ENCODE data around the gene SERINC5. TPM values are rescaled to one million over a fixed set of nuclear protein-coding genes. Genes with fewer than 3 reads are reported as not detected.

Gene SERINC5
- total and polyA plus RNA-seq, 2 of the 4 experiments (the other 2 are of a cell fraction), result 5.0 to 8.1 TPM

DNA sequence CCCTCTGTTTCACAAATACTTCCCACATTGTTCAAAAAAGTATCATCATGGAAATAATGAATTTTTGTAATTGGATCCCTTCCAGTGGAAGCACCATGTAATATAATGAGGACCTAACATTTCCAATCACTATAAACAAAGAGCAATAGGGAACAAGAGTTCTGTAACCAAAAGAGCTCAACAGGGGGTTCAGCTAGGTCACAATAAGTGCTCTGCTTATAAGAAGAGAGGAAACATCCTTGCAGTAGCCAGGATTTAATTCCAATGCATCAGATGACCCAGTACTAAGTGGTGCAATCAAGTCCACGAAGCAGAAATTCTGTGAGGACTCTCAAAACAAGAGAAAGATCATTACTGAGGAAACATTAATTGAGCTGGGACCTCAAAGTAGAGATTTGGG lies 5.9 kb downstream of the SERINC5 start:
- Histone ChIP-seq H2BK5ac (ENCODE audit: low read depth, low read length, poor library complexity, severe bottlenecking) (no peak overlapping the region), H4K20me1 (ENCODE audit: insufficient read depth, low read length) (peaks cover 3% of the 10 kb centered on the region; the same call in 1 of the 2 replicates), H3K27ac (ENCODE audit: insufficient read depth, low read length) (no peak overlapping the region), H3K27me3 (ENCODE audit: control insufficient read depth, insufficient read depth, low read length) (no peaks in the 10 kb centered on the region), H3K4me3 (ENCODE audit: insufficient read depth, low read depth, low read length) (no peak overlapping the region), H2BK120ac (ENCODE audit: low read depth, low read length) (no peak overlapping the region), H3K56ac (ENCODE audit: extremely low read depth, insufficient read depth, low read length) (no peak overlapping the region), H3K79me1 (ENCODE audit: low read depth in 1 of 2, low read length in 2 of 2) (peaks cover 14 to 51% of the 10 kb centered on the region in 2 experiments), H3K9ac (ENCODE audit: low read depth, low read length) (no peak overlapping the region), H3K9me3 (ENCODE audit: control insufficient read depth, insufficient read depth, low read length) (no peaks in the 10 kb centered on the region), H2BK15ac (ENCODE audit: low read depth, low read length) (no peak overlapping the region), H3K18ac (ENCODE audit: low read depth, low read length) (no peak overlapping the region), H4K5ac (ENCODE audit: low read depth, low read length) (no peak overlapping the region), H2BK20ac (ENCODE audit: low read depth, low read length) (no peak overlapping the region), H4K91ac (ENCODE audit: insufficient read depth, low read depth, low read length) (no peak overlapping the region), H2AK9ac (replicated peaks; ENCODE audit: low read depth, low read length, poor library complexity) (no peak overlapping the region), H3K14ac (replicated peaks; ENCODE audit: low read depth, low read length) (no peak overlapping the region), H3K23ac (ENCODE audit: low read depth, low read length) (no peak overlapping the region), H3K4ac (ENCODE audit: low read depth, low read length) (no peak overlapping the region), H3K36me3 (ENCODE audit: control insufficient read depth, insufficient read depth, low read length) (no peaks in the 10 kb centered on the region), H2AK5ac (ENCODE audit: low read depth, low read length) (no peak overlapping the region), H3K4me1 (ENCODE audit: control insufficient read depth, insufficient read depth, low read length) (peaks cover 3% of the 10 kb centered on the region), H3K4me2 (ENCODE audit: low read depth, low read length) (no peak overlapping the region), H3K9me1 (ENCODE audit: insufficient read depth, low read length) (peaks cover 6% of the 10 kb centered on the region; the same call in 1 of the 2 replicates), H2AFZ (replicated peaks; ENCODE audit: low read length, poor library complexity) (no peak overlapping the region), H4K8ac (ENCODE audit: low read depth in 2 of 2, low read length in 2 of 2) (no peak overlapping the region)
- in situ Hi-C loops (cut with MboI; ENCODE audit: low sequenced_read_pairs), result no loop called here
- ATAC-seq (ENCODE audit: low read depth) (no peak), DNase-seq (no peak)
- CTCF ChIA-PET, result interaction anchor here (0.6 kb wide), 2 partner anchors 72 to 408 kb away, joined by 3 to 5 read pairs; no protein-coding TSS in a partner anchor
- POLR2A ChIA-PET (ENCODE audit: unreplicated experiment), result no interaction called here
- no peak for TF ChIP-seq RCOR1 (IDR thresholded peaks at IDR 0.05; ENCODE audit: insufficient replicate concordance, low read length)
- TF ChIP-seq POLR2A (IDR thresholded peaks at IDR 0.05; ENCODE audit: low read depth, low read length), result no peak
- TF ChIP-seq MAFK (IDR thresholded peaks at IDR 0.05; ENCODE audit: low read depth, low read length), result no peak
- no peak for TF ChIP-seq BHLHE40 (IDR thresholded peaks at IDR 0.05; ENCODE audit: low read depth, low read length)
- no peak for TF ChIP-seq MAZ (IDR thresholded peaks at IDR 0.05; ENCODE audit: borderline replicate concordance, low read depth, low read length)
- no peak for TF ChIP-seq CEBPB (IDR thresholded peaks at IDR 0.05; ENCODE audit: low read depth, low read length)
- no peak for TF ChIP-seq CHD1 (IDR thresholded peaks at IDR 0.05; ENCODE audit: low read depth, low read length)
- no peak for TF ChIP-seq RAD21 (IDR thresholded peaks at IDR 0.05; ENCODE audit: low read length)
- TF ChIP-seq SMC3 (IDR thresholded peaks at IDR 0.05; ENCODE audit: low read depth, low read length), result no peak
- TF ChIP-seq MXI1 (IDR thresholded peaks at IDR 0.05; ENCODE audit: borderline replicate concordance, low read depth, low read length), result no peak
- no peak for TF ChIP-seq USF2 (IDR thresholded peaks at IDR 0.05; ENCODE audit: low read depth, low read length)
- no peak for TF ChIP-seq FOS (IDR thresholded peaks at IDR 0.05; ENCODE audit: low read depth, low read length)
- TF ChIP-seq RFX5 (IDR thresholded peaks at IDR 0.05; ENCODE audit: low read depth, low read length), result no peak
- no peak for TF ChIP-seq CTCF (conservative IDR thresholded peaks at IDR 0.05; ENCODE audit: low read depth, low read length)
- no peak for TF ChIP-seq ELK1 (IDR thresholded peaks at IDR 0.05; ENCODE audit: borderline replicate concordance, low read depth, low read length)
- TF ChIP-seq NFE2L2 (IDR thresholded peaks at IDR 0.05; ENCODE audit: low read depth, low read length), result no peak
- no CpG with 5 or more reads among the region's 1 CpG for WGBS, 2 experiments (ENCODE audit: extremely low coverage in 2 of 2, insufficient read length in 1 of 2)
- intact Hi-C loops (cut with micrococcal nuclease), result loop anchor here (5.0 kb wide), 1 partner anchor 83 kb away; no protein-coding TSS in a partner anchor
- dilution Hi-C loops (cut with HindIII; ENCODE audit: low sequenced_read_pairs, unreplicated experiment), result no loop called here
- no TSS peak for BruUV-seq (replicated peaks)
